KBM-7 (cell line): ENCODE measurements around the gene METAP1D.
"Not testable (repeated sequence)": the region's sequence is repeated elsewhere in the genome, so short reads cannot be mapped to it uniquely, and the experiment has no call there.

ENCODE experiments used
- DNase-seq: peaks from one replicate; pipeline ENCODE4 v3.0.0-alpha.2; 2015
- in situ Hi-C: fragments of 300-500 bp; cut with MboI; formaldehyde crosslinking; loops from 2 replicates; pipeline ENCODE4 v1.14.3; 2020; ENCODE audit warnings: low sequenced_read_pairs, low pct_unique_long_range_greater_than_20kb, mixed read lengths

The METAP1D gene

GRCh38 chr2:171991027-171991426 is 8.7 kb upstream of the METAP1D start:
- in situ Hi-C loops: no loop called here
- DNase-seq: no peak

GRCh38 chr2:171995586-171995985 is 4.2 kb upstream of the METAP1D start:
- DNase-seq: no peak
- in situ Hi-C loops: no loop called here

- in situ Hi-C loops: no loop called here
- DNase-seq: no peak
Measured at GRCh38 chr2:171996021-171996420, 3.7 kb upstream of the METAP1D start.

GRCh38 chr2:171997031-171997430 is 2.7 kb upstream of the METAP1D start:
- DNase-seq, in situ Hi-C loops: not testable (repeated sequence)

- in situ Hi-C loops: no loop called here
- no peak for DNase-seq
Measured at GRCh38 chr2:171999161-171999560, 592 bp upstream of the METAP1D start.

GRCh38 chr2:172000696-172001361 is 1.1 kb downstream of the METAP1D start:
- DNase-seq: peak; percentile 39
- in situ Hi-C loops: no loop called here

GRCh38 chr2:172007372-172007771 is 7.6 kb downstream of the METAP1D start:
- in situ Hi-C loops: no loop called here
- no peak for DNase-seq

- in situ Hi-C loops: no loop called here
- no peak for DNase-seq
Measured at GRCh38 chr2:172009823-172010222, 10.1 kb downstream of the METAP1D start.

GRCh38 chr2:172011812-172012575 is 12.2 kb downstream of the METAP1D start:
- in situ Hi-C loops: no loop called here
- DNase-seq: no peak

GRCh38 chr2:172012677-172013391 is 13.1 kb downstream of the METAP1D start:
- DNase-seq: no peak
- in situ Hi-C loops: no loop called here

- in situ Hi-C loops: no loop called here
Measured at GRCh38 chr2:172013396-172013795, 13.6 kb downstream of the METAP1D start.

GRCh38 chr2:172021074-172021931 is 21.6 kb downstream of the METAP1D start:
- in situ Hi-C loops: no loop called here

More at GRCh38 chr2:172013396-172013795, 13.6 kb downstream of the METAP1D start:
- DNase-seq: peak; percentile 83

GRCh38 chr2:172021955-172022354 is 22.2 kb downstream of the METAP1D start:
- DNase-seq: no peak

More at GRCh38 chr2:172021074-172021931, 21.6 kb downstream of the METAP1D start:
- peak; percentile 49 for DNase-seq

GRCh38 chr2:172031536-172031935 is 31.8 kb downstream of the METAP1D start:
- in situ Hi-C loops: no loop called here
- no peak for DNase-seq

More at GRCh38 chr2:172021955-172022354, 22.2 kb downstream of the METAP1D start:
- in situ Hi-C loops: no loop called here

- no peak for DNase-seq
- in situ Hi-C loops: no loop called here
Measured at GRCh38 chr2:172038121-172038520, 38.4 kb downstream of the METAP1D start.

GRCh38 chr2:172038604-172039003 is 38.9 kb downstream of the METAP1D start:
- DNase-seq: no peak
- in situ Hi-C loops: no loop called here

GRCh38 chr2:172039011-172039704 is 39.4 kb downstream of the METAP1D start:
- in situ Hi-C loops: no loop called here
- no peak for DNase-seq

- no peak for DNase-seq
- in situ Hi-C loops: no loop called here
Measured at GRCh38 chr2:172040311-172040710, 40.6 kb downstream of the METAP1D start.
